Right cardiac atrium (tissue), 5 donors: Measurements from ENCODE around the gene GCNT1. TPM values are rescaled to one million over a fixed set of nuclear protein-coding genes. Genes with fewer than 3 reads are reported as not detected.

Source experiments
- ATAC-seq, 2 donors: fragments of 200-7000 bp; cut with Tn5 transposase; one replicate each; pipeline versions ENCODE4 v1.8.0 to v1.9.1; 2020; ENCODE audit warnings: moderate library complexity in 2 of 2, mild to moderate bottlenecking in 1 of 2
- DNase-seq, 3 donors: peaks; one replicate each; pipeline ENCODE4 v3.0.0-alpha.2; 2020
- H3K27ac ChIP-seq: one replicate; pipeline ENCODE4 v1.5.1; 2013; ENCODE audit warnings: mild to moderate bottlenecking, low read length, control low read depth, moderate library complexity
- H3K27me3 ChIP-seq: one replicate; pipeline ENCODE4 v1.6.1; 2013; ENCODE audit not compliant: control insufficient read depth, insufficient read depth
- H3K4me1 ChIP-seq: one replicate; pipeline ENCODE4 v1.6.1; 2013; ENCODE audit warnings: low read length; ENCODE audit not compliant: control insufficient read depth, insufficient read depth
- H3K4me3 ChIP-seq: one replicate; pipeline ENCODE4 v1.5.1; 2013; ENCODE audit warnings: low read length, control low read depth
- H3K9me3 ChIP-seq: one replicate; pipeline ENCODE4 v1.6.1; 2013; ENCODE audit warnings: low read length; ENCODE audit not compliant: control insufficient read depth
- WGBS: extraction: QIAGEN DNeasy Blood & Tissue Kit; methylation state at CpG from one replicate; pipeline ENCODE4 v1.1.7; 2013; 5-methylcytosine and 5-hydroxymethylcytosine counted together
- intact Hi-C, 4 donors: fragments of 100-400 bp; cut with DNase I; formaldehyde crosslinking; loops; one replicate each; pipeline versions ENCODE4 v1.11.0 to v1.14.0; 2022 to 2023
- polyA plus RNA-seq: library from polyadenylated mRNA; stranded (reverse); fragments of 200-250 nt; gene quantifications from one replicate; pipeline ENCODE4 v1.2.3, GENCODE V29; 2013
- total RNA-seq, 4 donors: library from RNA; stranded (reverse); fragmentation: NEBNext Ultra II Directional; extraction: Animal tissue kit (Norgen Biotek cat#: 25700); gene quantifications; one replicate each; pipeline ENCODE4 v1.2.1, GENCODE V29; 2021
- donor health status: healthy with polysubstance abuse.
- donor health status: DM: no; HTN: yes; CAD: no.
- donor health status: DM: no; HTN: no; CAD: no.
- donor health status: DM: no; HTN: yes; CAD: no; lungs with severe emphysema.
- donor health status: DM: yes; HTN: yes; CAD: no.

The GCNT1 gene
- total and polyA plus RNA-seq, 5 donors: 0.91 to 5.7 (median 3.9) TPM

DNA sequence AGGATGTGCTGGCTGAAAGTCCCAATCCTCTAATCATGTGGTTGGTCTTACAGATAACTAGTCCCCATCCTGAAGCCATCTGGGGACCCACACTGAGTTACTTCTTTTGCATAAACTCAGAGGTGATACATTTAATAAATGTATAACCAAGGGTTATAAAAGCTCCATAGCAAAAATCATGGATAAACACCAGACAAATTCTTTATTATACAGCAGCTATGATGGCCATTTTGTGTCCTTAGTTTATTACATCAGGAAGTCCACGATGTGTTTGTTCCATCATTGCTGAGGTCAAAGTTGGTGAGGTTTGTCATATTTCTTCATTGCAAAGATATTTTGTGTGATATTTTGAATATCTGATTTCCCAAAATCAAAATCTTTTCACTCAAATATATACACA is 80.2 kb downstream of the GCNT1 start:
- 89% methylated on average over 1 of the region's 1 CpG for WGBS
- intact Hi-C loops: loop anchor here in 1 of 4 donors (10.0 kb wide), 1 partner anchor 116 kb away; no protein-coding TSS in a partner anchor
- Histone ChIP-seq H3K4me3 (no peak overlapping the region), H3K27ac (no peak overlapping the region), H3K9me3 (no peaks in the 10 kb centered on the region), H3K27me3 (no peaks in the 10 kb centered on the region), H3K4me1 (no peaks in the 10 kb centered on the region)
- DNase-seq (no peak), ATAC-seq (no peak)

DNA sequence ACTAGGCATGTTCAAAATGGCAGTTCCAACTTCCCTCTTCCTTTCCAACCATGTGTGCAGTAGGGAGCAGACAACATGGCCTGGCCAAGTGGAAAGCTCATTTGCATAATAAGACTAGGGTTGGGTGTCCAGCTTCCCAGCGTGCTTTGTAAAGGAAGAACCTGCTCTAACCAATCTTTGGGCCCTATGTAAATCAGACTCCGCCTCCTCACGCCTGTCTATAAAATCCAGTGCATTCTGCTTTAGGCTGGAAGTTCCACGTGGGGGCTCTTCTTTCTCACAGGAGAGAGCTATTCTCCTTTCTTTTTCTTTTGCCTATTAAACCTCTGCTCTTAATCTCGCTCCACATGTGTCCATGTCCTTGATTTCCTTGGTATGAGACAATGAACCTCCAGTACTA is 83.4 kb downstream of the GCNT1 start:
- intact Hi-C loops: no loop called here
- 84% methylated on average over 5 of the region's 5 CpGs for WGBS
- Histone ChIP-seq H3K4me3 (no peak overlapping the region), H3K4me1 (no peaks in the 10 kb centered on the region), H3K27ac (no peak overlapping the region), H3K27me3 (no peaks in the 10 kb centered on the region), H3K9me3 (no peaks in the 10 kb centered on the region)
- DNase-seq: no peak
- no peak for ATAC-seq

DNA sequence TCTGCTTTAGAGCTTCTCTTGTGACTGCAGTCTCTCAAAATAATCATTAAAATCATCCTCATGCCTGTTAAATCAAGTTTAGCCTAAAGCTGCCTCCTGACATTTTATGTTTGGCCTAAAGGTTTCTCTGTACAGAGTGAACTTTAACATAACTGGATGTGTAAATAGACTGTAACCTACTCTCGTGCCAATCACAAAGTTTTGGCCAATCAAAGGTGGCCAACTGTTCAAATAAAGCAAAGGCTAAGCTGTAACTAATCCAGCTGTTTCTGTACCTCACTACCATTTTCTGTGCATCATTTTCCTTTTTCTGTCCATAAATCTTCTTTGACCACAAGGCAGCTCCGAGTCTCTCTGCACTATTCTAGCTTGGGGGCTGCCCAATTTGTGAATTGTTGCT is 86.2 kb downstream of the GCNT1 start:
- Histone ChIP-seq H3K4me3 (no peak overlapping the region), H3K27ac (no peak overlapping the region), H3K9me3 (no peaks in the 10 kb centered on the region), H3K4me1 (no peaks in the 10 kb centered on the region), H3K27me3 (no peaks in the 10 kb centered on the region)
- ATAC-seq (no peak), DNase-seq (no peak)
- intact Hi-C loops: no loop called here
- WGBS: 83% methylated on average over 2 of the region's 2 CpGs

DNA sequence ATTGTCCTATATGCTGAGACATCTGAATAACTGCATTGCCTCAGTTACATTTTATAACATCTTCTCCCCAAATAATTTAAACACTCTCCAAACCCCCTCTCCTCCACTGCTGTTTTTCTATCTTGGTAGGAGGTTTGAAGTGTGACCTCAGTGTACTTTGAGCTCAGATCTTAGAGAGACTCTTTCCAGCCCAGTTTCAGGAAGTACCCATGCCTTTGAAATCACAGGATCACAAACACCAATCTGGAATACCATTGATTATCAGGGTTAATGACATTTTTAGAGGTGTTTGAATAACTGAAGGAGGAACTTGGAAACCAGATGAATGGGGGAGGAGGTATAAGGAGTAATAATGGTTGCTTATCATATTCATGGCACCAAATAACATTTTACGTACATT is 93.2 kb downstream of the GCNT1 start:
- DNase-seq: no peak
- H3K4me3 ChIP-seq: no peak overlapping the region
- H3K27ac ChIP-seq: no peak overlapping the region
- H3K9me3 ChIP-seq: no peaks in the 10 kb centered on the region
- no peak for ATAC-seq
- intact Hi-C loops: no loop called here
- H3K27me3 ChIP-seq: no peaks in the 10 kb centered on the region
- no peaks in the 10 kb centered on the region for H3K4me1 ChIP-seq
- 94% methylated on average over 1 of the region's 1 CpG for WGBS

DNA sequence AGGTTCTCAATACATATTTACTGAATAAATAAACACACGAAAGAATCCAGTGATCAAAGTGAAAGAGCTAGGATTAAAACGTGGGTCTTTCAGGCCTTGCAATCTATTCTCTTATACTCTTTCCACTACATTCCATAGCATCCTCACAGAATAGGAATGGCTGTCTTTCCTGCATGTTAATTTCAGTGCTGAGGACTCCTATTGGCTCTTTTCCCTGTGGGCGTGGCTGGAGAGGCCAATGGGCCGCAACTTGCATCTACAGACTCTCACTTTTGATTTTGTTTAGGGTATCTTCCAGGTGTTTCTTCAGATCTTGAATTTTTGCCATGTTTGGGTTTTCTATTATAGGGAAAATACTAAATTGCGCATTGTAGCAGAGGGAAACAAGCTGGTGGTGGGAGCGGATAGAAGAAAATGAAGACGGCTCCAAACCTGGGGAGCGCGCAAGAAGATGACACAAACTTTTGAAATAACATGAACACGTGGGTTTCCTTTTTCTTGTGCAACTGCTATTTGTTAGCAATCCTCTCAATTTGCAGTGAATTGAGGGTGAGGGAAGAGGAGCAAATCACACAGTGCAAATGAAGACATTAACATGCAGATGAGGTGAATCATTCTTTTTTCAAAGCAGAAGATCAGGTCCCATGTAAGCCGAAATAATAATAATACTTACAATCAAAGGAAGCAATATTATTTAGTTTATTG is 93.9 kb downstream of the GCNT1 start:
- intact Hi-C loops: no loop called here
- H3K4me3 ChIP-seq: no peak overlapping the region
- no peaks in the 10 kb centered on the region for H3K27me3 ChIP-seq
- no peaks in the 10 kb centered on the region for H3K9me3 ChIP-seq
- H3K4me1 ChIP-seq: no peaks in the 10 kb centered on the region
- ATAC-seq (no peak), DNase-seq (no peak)
- WGBS: 91% methylated on average over 11 of the region's 11 CpGs
- H3K27ac ChIP-seq: no peak overlapping the region

DNA sequence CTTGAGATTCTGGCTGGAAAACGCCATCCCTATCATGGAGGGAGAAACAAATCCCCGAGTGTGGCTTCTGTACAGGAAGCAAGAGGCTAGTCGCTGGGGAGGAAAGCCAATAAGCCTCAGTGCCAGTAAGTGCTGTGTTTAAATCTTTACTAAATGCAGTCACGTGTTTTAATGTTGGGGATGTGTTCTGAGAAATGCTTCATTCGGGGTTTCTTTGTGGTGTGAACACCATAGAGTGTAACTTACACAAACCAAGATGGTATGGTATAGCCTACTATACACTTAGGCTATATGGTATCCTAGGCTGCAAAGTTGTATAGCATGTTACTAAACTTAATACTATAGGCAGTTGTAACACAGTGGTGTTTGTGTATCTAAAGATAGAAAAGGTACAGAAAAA is 94.7 kb downstream of the GCNT1 start:
- WGBS: 59% methylated on average over 5 of the region's 5 CpGs
- ATAC-seq (no peak), DNase-seq (no peak)
- no peak overlapping the region for H3K27ac ChIP-seq
- H3K9me3 ChIP-seq: no peaks in the 10 kb centered on the region
- H3K4me1 ChIP-seq: no peaks in the 10 kb centered on the region
- intact Hi-C loops: no loop called here
- H3K4me3 ChIP-seq: no peak overlapping the region
- no peaks in the 10 kb centered on the region for H3K27me3 ChIP-seq

Other genes with a start within 250 kb of the GCNT1 start
- 10 to 100 TPM; 18.1 to 26.9 (median 24.6) TPM for gene RFK, start 64.8 kb upstream of the GCNT1 start, total RNA-seq
- 16.5 TPM for gene RFK, start 64.8 kb upstream of the GCNT1 start, polyA plus RNA-seq